ENCODE results near the gene DCST2.

The DCST2 gene

GRCh38 chr1:155037851-155038441 is 4.4 kb upstream of the DCST2 start:
- no peaks in the 10 kb centered on the region for H3K4me1 ChIP-seq
- intact Hi-C loops (cut with DNase I; ENCODE audit: low total_unique reads) = no loop called here
- H3K9me3 ChIP-seq = no peaks in the 10 kb centered on the region
- H3K27ac ChIP-seq = no peak overlapping the region
- H3K36me3 ChIP-seq = no peaks in the 10 kb centered on the region
- peaks cover 0 to 3% of the 10 kb centered on the region in 2 donors for H3K27me3 ChIP-seq
- H3K4me3 ChIP-seq = no peak overlapping the region
- DNase-seq = no peak
- TF ChIP-seq CTCF (IDR thresholded peaks at IDR 0.05) = no peak

GRCh38 chr1:155037043-155037442 is 3.5 kb upstream of the DCST2 start:
- TF ChIP-seq CTCF (IDR thresholded peaks at IDR 0.05) = no peak
- Histone ChIP-seq H3K36me3 (no peaks in the 10 kb centered on the region), H3K27me3 (peaks cover 0 to 3% of the 10 kb centered on the region in 2 donors), H3K4me3 (no peak overlapping the region), H3K4me1 (no peaks in the 10 kb centered on the region), H3K27ac (no peak overlapping the region), H3K9me3 (no peaks in the 10 kb centered on the region)
- intact Hi-C loops (cut with DNase I; ENCODE audit: low total_unique reads) = no loop called here
- no peak for DNase-seq

GRCh38 chr1:155035936-155036335 is 2.4 kb upstream of the DCST2 start:
- Histone ChIP-seq H3K27me3 (peaks cover 0 to 3% of the 10 kb centered on the region in 2 donors), H3K4me3 (no peak overlapping the region), H3K36me3 (no peaks in the 10 kb centered on the region), H3K4me1 (no peaks in the 10 kb centered on the region), H3K27ac (no peak overlapping the region), H3K9me3 (no peaks in the 10 kb centered on the region)
- no peak for DNase-seq
- TF ChIP-seq CTCF (IDR thresholded peaks at IDR 0.05) = no peak
- intact Hi-C loops (cut with DNase I; ENCODE audit: low total_unique reads) = no loop called here

GRCh38 chr1:155034318-155035208 is 982 bp upstream of the DCST2 start:
- no peak for DNase-seq
- no peaks in the 10 kb centered on the region for H3K4me1 ChIP-seq
- no peak overlapping the region for H3K4me3 ChIP-seq
- TF ChIP-seq CTCF (IDR thresholded peaks at IDR 0.05) = no peak
- intact Hi-C loops (cut with DNase I; ENCODE audit: low total_unique reads) = no loop called here
- no peaks in the 10 kb centered on the region for H3K9me3 ChIP-seq
- no peaks in the 10 kb centered on the region for H3K36me3 ChIP-seq
- H3K27ac ChIP-seq = no peak overlapping the region
- H3K27me3 ChIP-seq = peaks cover 0 to 3% of the 10 kb centered on the region in 2 donors

- no peak overlapping the region for H3K4me3 ChIP-seq
- H3K4me1 ChIP-seq = no peaks in the 10 kb centered on the region
- no peaks in the 10 kb centered on the region for H3K9me3 ChIP-seq
- no peak overlapping the region for H3K27ac ChIP-seq
- H3K36me3 ChIP-seq = no peaks in the 10 kb centered on the region
- no peak for TF ChIP-seq CTCF (IDR thresholded peaks at IDR 0.05)
- no peaks in the 10 kb centered on the region for H3K27me3 ChIP-seq
- intact Hi-C loops (cut with DNase I; ENCODE audit: low total_unique reads) = no loop called here
- DNase-seq = no peak
Measured at GRCh38 chr1:155032886-155033285, 695 bp downstream of the DCST2 start.

Measured in tibial artery (tissue), 4 donors.